Nephron progenitor cell (in vitro differentiated cells): ENCODE measurements around the gene HORMAD2.

Experiments used
- DNase-seq: peaks from one replicate; pipeline ENCODE4 v3.0.0; 2021
- H3K27ac Mint-ChIP-seq: 2 replicates; pipeline ENCODE4 v1.8.0; 2021; ENCODE audit warnings: mild to moderate bottlenecking, moderate library complexity, mixed read lengths
- H3K27me3 Mint-ChIP-seq: 2 replicates; pipeline ENCODE4 v1.8.0; 2021; ENCODE audit warnings: mild to moderate bottlenecking, low read depth, mixed read lengths; ENCODE audit not compliant: poor library complexity
- H3K36me3 Mint-ChIP-seq: 2 replicates; pipeline ENCODE4 v1.8.0; 2021; ENCODE audit warnings: low read depth, mixed read lengths
- H3K4me1 Mint-ChIP-seq: 2 replicates; pipeline ENCODE4 v1.8.0; 2021; ENCODE audit warnings: mixed read lengths
- H3K4me3 Mint-ChIP-seq: 2 replicates; pipeline ENCODE4 v1.8.0; 2021; ENCODE audit warnings: mild to moderate bottlenecking, moderate library complexity, mixed read lengths
- H3K9me3 Mint-ChIP-seq: 2 replicates; pipeline ENCODE4 v1.8.0; 2021; ENCODE audit warnings: mild to moderate bottlenecking, moderate library complexity, mixed read lengths
- TF ChIP-seq, protein P1 (sequence below): fragments of 200-600 bp; sonication (generic); IDR thresholded peaks from 2 replicates; pipeline ENCODE4 v1.5.0; 2021; ENCODE audit warnings: antibody characterized with exemption

HORMAD2 gene

GRCh38 chr22:30191040-30191701, 110.9 kb downstream of the HORMAD2 start:
- TF ChIP-seq, protein P1, sequence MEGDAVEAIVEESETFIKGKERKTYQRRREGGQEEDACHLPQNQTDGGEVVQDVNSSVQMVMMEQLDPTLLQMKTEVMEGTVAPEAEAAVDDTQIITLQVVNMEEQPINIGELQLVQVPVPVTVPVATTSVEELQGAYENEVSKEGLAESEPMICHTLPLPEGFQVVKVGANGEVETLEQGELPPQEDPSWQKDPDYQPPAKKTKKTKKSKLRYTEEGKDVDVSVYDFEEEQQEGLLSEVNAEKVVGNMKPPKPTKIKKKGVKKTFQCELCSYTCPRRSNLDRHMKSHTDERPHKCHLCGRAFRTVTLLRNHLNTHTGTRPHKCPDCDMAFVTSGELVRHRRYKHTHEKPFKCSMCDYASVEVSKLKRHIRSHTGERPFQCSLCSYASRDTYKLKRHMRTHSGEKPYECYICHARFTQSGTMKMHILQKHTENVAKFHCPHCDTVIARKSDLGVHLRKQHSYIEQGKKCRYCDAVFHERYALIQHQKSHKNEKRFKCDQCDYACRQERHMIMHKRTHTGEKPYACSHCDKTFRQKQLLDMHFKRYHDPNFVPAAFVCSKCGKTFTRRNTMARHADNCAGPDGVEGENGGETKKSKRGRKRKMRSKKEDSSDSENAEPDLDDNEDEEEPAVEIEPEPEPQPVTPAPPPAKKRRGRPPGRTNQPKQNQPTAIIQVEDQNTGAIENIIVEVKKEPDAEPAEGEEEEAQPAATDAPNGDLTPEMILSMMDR, result no peak
- peaks cover 29% of the 10 kb centered on the region for H3K27me3 Mint-ChIP-seq
- H3K4me3 Mint-ChIP-seq, result no peak overlapping the region
- DNase-seq, result no peak
- H3K9me3 Mint-ChIP-seq, result no peaks in the 10 kb centered on the region
- H3K4me1 Mint-ChIP-seq, result peaks cover 76% of the 10 kb centered on the region
- H3K36me3 Mint-ChIP-seq, result no peaks in the 10 kb centered on the region
- H3K27ac Mint-ChIP-seq, result no peak overlapping the region

DNA sequence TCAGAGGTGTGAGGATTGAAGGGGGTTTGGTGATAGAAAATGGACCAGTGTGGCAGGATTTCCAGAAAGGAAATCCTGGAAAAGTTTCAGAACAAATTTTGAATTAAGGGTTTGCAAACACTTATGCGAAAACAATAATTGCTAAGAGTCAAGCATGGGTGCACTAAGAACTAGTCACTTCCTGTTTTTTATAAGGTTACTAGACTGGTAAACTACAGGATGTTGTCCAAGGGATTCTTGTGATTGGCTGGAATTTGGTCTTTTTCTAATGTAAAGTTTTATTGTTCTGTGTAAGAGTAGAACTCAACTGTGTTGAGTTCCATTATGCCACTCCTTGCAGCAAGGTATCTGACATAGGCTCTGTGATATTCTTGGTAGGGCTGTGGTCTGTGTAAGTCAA, 112.2 kb downstream of the HORMAD2 start:
- Mint-ChIP-seq H3K9me3 (no peaks in the 10 kb centered on the region), H3K36me3 (no peaks in the 10 kb centered on the region), H3K4me3 (no peak overlapping the region), H3K4me1 (peaks cover 76% of the 10 kb centered on the region), H3K27me3 (peaks cover 29% of the 10 kb centered on the region), H3K27ac (no peak overlapping the region)
- TF ChIP-seq, protein P1, result no peak
- DNase-seq, result no peak

DNA sequence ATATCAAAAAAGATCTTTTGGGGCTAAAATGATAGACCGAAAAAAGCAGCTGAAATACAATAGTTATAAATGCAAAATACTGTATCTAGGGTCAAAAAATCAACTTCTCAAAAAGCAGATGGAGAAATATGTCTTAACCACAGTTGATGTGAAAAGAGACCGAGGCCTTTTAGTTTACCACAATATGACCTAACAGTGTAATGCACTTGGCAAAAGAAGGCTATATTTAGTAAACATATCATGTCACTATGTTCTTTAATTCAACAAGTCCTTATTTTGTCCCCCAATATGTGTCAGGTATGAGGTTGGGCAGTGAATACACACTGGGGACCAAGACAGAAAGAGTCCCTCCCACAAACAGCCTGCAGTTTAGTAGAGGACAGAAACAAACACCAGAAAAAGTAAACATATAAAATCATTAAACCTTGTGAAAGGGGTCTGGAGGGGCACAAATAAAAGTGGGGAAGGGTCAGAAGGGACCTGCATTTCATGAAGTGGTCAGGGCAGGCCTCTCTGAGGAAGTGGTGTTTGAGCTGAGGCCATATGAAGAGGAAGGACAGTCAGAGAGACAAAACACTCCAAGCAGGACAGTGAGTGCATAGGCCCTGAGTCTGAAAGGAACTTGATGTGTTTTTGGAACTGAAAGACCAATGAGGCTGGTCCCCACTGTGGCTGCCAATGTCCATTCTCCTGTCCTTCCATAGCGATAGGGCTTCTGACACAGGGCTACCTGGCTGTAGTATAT, 112.9 kb downstream of the HORMAD2 start:
- no peaks in the 10 kb centered on the region for H3K9me3 Mint-ChIP-seq
- H3K27ac Mint-ChIP-seq, result no peak overlapping the region
- no peaks in the 10 kb centered on the region for H3K36me3 Mint-ChIP-seq
- DNase-seq, result no peak
- H3K4me3 Mint-ChIP-seq, result no peak overlapping the region
- peaks cover 75% of the 10 kb centered on the region for H3K4me1 Mint-ChIP-seq
- TF ChIP-seq, protein P1, result no peak
- peaks cover 29% of the 10 kb centered on the region for H3K27me3 Mint-ChIP-seq

DNA sequence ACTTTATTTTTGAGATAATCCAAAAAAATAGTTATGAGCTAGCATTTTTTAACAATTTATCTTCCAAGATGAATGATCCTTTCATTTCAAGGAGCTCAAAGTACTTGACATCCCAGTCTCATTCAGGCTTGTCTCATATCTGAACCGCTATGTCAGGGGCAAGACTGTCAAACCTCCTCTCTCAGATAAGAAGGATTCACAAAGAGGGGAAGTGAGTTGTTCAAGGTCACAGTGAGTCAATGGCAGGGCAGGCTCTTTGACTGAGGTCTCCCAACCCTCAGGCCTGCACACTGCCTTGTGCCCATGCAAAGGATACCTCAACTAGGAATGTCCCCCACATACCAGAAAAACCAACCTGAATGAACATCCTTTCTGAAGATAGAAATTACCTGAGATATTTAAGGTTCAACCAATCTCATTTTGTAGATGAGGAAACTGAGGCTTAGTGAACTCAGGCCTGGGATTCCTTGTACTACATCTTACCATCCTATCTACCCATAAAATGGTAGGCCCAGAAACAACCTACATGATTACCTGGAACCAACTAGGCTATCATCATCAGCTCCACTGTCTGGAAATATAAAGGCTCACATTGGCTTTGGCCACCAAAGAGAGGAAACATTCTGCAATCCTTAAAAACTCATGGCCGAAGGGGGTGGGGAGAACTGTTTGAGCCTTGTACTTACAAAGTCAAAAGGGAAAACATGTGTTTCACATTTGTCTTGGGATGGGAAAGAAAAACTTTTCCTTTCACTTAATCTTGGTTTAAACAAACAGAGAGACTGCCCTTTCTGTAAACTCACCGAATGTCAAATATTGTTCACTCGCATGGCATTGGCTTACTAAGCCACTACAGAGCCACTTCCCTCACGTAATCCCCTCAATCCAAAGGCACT, 115.2 kb downstream of the HORMAD2 start:
- no peaks in the 10 kb centered on the region for H3K36me3 Mint-ChIP-seq
- peak overlapping the region; percentile 70 for H3K4me3 Mint-ChIP-seq
- TF ChIP-seq, protein P1, result no peak
- peak overlapping the region; percentile 99 for H3K27ac Mint-ChIP-seq
- DNase-seq, result no peak
- peaks cover 71% of the 10 kb centered on the region for H3K4me1 Mint-ChIP-seq
- H3K27me3 Mint-ChIP-seq, result peaks cover 32% of the 10 kb centered on the region
- peaks cover 4% of the 10 kb centered on the region for H3K9me3 Mint-ChIP-seq

DNA sequence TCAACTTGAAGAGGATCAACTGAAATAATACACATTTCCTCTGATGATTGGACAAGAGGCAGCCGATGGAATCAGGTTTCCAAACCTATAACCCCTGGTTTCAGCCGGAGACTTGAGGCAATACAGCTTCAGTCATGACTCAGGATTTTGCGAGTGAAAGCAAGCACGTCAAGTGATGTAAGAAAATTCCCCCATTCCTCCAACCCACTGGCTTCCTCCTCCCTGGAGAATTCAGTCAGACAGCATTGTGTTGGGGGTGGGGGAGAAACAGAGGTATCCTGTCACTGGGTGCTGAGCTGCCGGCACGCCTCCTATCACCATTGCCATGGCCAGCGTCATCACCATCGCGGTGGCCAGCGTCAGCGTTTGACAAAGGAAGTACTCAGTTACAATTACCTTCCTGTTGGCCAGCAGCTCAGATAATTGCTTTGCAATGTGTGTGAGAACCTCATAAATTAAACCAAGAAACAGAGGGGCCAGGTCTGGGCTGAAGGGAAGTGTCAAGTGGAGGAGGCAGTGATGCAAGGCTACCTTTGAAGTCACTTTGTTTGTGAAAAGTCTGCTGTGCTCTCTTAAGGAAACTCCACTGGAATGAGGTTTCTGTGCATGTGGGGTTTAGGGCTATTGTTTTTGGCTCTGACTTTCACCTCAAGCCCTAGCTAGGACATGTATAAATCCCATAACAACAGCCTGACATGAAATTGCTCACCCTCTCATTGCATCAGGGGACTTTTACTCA, 116.0 kb downstream of the HORMAD2 start:
- Mint-ChIP-seq H3K36me3 (no peaks in the 10 kb centered on the region), H3K27me3 (peaks cover 26% of the 10 kb centered on the region), H3K4me3 (peak overlapping the region; percentile 70), H3K4me1 (peaks cover 64% of the 10 kb centered on the region), H3K27ac (peak overlapping the region; percentile 99), H3K9me3 (peaks cover 4% of the 10 kb centered on the region)
- peak; percentile 79 for DNase-seq
- TF ChIP-seq, protein P1, result no peak
